MM.1S (cell line): Measurements from ENCODE around the gene TULP1.

Source experiments
- CTCF ChIP-seq: fragments of 300-600 bp; sonication (generic); IDR thresholded peaks from 2 replicates; pipeline ENCODE4 v1.5.1; 2016; ENCODE audit warnings: antibody characterized with exemption, low read length, mixed read lengths
- EZH2 ChIP-seq: fragments of 300-600 bp; sonication (generic); optimal IDR thresholded peaks from 2 replicates; pipeline ENCODE3; 2017; ENCODE audit warnings: low read depth, mild to moderate bottlenecking, antibody characterized with exemption, low read length, mixed read lengths
- EZH2phosphoT487 ChIP-seq: fragments of 300-600 bp; sonication (generic); IDR thresholded peaks from 2 replicates; pipeline ENCODE4 v1.6.1; 2018; ENCODE audit warnings: antibody characterized with exemption, low read length

GRCh38 chr6:35553315-35553714, 40.6 kb upstream of the TULP1 start:
- TF ChIP-seq CTCF (no peak), EZH2phosphoT487 (no peak), EZH2 (no peak)
